Vagina (tissue), 2 donors: ENCODE data around the gene SLC22A31. TPM values are rescaled to one million over a fixed set of nuclear protein-coding genes. Genes with fewer than 3 reads are reported as not detected.
A peak's percentile ranks its signal among the peaks of the same experiment; 100 is the strongest.

Experiments
- DNase-seq, 2 donors: peaks; one replicate each; pipeline ENCODE4 v3.0.0-alpha.2; 2017; ENCODE audit errors: extremely low spot score in 2 of 2
- H3K27ac ChIP-seq: fragments of 200-600 bp; sonication (generic); one replicate; pipeline ENCODE4 v1.5.1; 2019
- H3K27me3 ChIP-seq: fragments of 200-600 bp; sonication (generic); one replicate; pipeline ENCODE4 v1.5.1; 2019
- H3K36me3 ChIP-seq, 2 donors: fragments of 200-600 bp; sonication (generic); one replicate each; pipeline ENCODE4 v1.5.1; 2017 to 2019
- H3K4me1 ChIP-seq: fragments of 200-600 bp; sonication (generic); one replicate; pipeline ENCODE4 v1.5.1; 2019
- H3K4me3 ChIP-seq, 2 donors: fragments of 200-600 bp; sonication (generic); 1 replicate in 1 of 2; 2 replicates in 1 of 2; pipeline ENCODE4 v1.5.1; 2016 to 2019
- H3K9me3 ChIP-seq: fragments of 200-600 bp; sonication (generic); one replicate; pipeline ENCODE4 v1.5.1; 2019
- POLR2A ChIP-seq, 2 donors: fragments of 450-650 bp; IDR thresholded peaks; one replicate each; pipeline ENCODE4 v1.6.1; 2017; ENCODE audit warnings: antibody characterized with exemption in 2 of 2, mild to moderate bottlenecking in 2 of 2, moderate library complexity in 2 of 2
- POLR2AphosphoS5 ChIP-seq, 2 donors: sonication (generic); formaldehyde crosslinking; IDR thresholded peaks; one replicate each; pipeline ENCODE4 v1.9.0; 2017; ENCODE audit warnings: antibody characterized with exemption in 2 of 2, mild to moderate bottlenecking in 2 of 2, low read depth in 1 of 2; ENCODE audit not compliant: insufficient read depth in 1 of 2
- intact Hi-C: fragments of 100-400 bp; cut with DNase I; formaldehyde crosslinking; loops from one replicate; pipeline ENCODE4 v1.15.1; 2023
- total RNA-seq: library from RNA; depleted of rRNA; stranded (reverse); fragments of >200 nt; gene quantifications from one replicate; pipeline ENCODE4 v1.2.3, GENCODE V29; 2016
- TF ChIP-seq, protein P1 (sequence below), 3 experiments: fragments of 450-650 bp in 2 of 3; fragments of 200-600 bp in 1 of 3; sonication (generic) in 1 of 3; IDR thresholded peaks; one replicate each; pipeline ENCODE4 v1.5.1; 2017 to 2019; ENCODE audit warnings: antibody characterized with exemption in 3 of 3, mild to moderate bottlenecking in 2 of 3, moderate library complexity in 2 of 3

SLC22A31 gene
- total RNA-seq, 1 donor from 2014 or later = not detected

DNA sequence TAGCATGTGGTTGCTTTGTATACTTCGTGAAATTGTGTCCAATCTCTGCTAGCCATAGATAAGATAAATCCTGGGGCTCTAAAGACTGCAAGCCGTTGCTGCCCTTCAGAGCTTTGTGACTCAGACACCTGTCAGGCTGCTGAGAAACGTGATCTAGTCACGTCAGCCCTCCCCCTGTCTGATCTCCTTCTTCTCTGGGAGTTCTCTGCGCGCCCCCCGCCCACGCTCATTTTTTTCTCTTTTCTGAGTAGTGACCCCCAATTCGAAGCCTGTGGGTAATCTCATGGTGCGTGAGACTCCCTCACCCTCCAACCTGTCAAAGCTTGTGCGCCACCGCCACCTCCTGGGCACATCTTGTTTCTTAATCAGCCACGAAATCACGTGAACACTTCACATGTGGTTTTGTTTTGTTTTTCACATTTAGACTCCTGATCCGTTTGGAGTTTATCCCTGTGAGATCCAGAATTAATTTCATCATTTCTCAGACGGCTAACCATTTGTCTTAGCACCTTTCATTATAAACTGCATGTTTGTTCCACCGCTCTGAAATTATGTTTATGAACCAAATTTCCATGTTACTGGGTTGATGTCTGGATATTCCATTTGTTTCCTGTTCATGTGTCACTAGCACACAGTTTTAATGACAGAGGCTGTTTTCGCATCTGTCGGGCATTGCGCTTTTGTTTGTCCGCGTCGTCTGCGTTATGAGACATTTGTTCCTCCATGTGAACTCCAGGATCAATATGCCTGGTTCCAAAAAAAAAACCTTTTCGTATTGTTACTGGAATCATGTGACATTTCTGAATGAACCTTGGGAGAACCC lies 16.2 kb upstream of the SLC22A31 start:
- H3K36me3 ChIP-seq = peaks cover 0 to 10% of the 10 kb centered on the region in 2 donors
- DNase-seq = no peak
- intact Hi-C loops = loop anchor here (5.0 to 10.0 kb wide), 2 partner anchors 272 to 479 kb away; no protein-coding TSS in a partner anchor

DNA sequence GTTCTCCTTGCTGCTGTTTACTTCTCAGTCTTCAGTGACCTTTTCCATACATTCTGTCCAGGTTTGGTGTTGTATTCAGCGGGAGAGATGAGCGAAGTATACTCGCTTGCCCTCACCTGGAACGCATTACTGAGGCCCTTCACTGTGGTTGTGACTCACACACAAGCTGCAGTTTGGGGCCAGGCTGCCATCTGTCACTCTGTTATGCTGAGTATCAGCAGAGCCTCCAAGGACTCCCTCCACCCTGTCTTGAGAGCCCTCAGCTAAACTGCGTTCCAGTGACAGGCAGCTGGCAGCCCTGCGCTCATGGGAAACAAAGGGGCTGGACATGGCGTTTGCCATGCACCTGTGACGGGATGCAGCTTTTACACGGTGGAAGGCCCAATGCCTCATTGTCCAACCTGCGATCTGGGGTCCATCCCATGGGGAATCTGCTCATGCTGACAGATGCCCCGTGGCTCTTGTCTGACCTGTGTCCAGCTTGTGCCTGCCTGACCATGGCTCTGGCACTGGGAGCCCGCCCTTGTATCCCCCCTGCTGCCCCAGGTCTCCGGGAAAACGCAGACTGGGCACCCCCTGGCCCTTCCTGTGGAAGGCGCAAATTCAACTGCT lies 10.7 kb upstream of the SLC22A31 start:
- Histone ChIP-seq H3K27me3 (no peaks in the 10 kb centered on the region), H3K4me3 (no peak overlapping the region), H3K27ac (no peak overlapping the region), H3K4me1 (peaks cover 4% of the 10 kb centered on the region), H3K36me3 (no peaks in the 10 kb centered on the region), H3K9me3 (no peaks in the 10 kb centered on the region)
- TF ChIP-seq POLR2A (IDR thresholded peaks at IDR 0.05) (no peak), POLR2AphosphoS5 (IDR thresholded peaks at IDR 0.05; ENCODE audit: insufficient read depth in 1 of 2, low read depth in 1 of 2) (no peak)
- TF ChIP-seq, protein P1, sequence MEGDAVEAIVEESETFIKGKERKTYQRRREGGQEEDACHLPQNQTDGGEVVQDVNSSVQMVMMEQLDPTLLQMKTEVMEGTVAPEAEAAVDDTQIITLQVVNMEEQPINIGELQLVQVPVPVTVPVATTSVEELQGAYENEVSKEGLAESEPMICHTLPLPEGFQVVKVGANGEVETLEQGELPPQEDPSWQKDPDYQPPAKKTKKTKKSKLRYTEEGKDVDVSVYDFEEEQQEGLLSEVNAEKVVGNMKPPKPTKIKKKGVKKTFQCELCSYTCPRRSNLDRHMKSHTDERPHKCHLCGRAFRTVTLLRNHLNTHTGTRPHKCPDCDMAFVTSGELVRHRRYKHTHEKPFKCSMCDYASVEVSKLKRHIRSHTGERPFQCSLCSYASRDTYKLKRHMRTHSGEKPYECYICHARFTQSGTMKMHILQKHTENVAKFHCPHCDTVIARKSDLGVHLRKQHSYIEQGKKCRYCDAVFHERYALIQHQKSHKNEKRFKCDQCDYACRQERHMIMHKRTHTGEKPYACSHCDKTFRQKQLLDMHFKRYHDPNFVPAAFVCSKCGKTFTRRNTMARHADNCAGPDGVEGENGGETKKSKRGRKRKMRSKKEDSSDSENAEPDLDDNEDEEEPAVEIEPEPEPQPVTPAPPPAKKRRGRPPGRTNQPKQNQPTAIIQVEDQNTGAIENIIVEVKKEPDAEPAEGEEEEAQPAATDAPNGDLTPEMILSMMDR (IDR thresholded peaks at IDR 0.05) = no peak
- intact Hi-C loops = loop anchor here (10.0 kb wide), 1 partner anchor 266 kb away; no protein-coding TSS in a partner anchor
- DNase-seq = no peak

More for the DNA sequence above, 16.2 kb upstream of the SLC22A31 start:
- H3K4me3 ChIP-seq = peak overlapping the region; percentile 66 to 71
- peak overlapping the region; percentile 93 for H3K27ac ChIP-seq
- peak in 1 of 2 donors; percentile 94 for TF ChIP-seq POLR2AphosphoS5 (IDR thresholded peaks at IDR 0.05; ENCODE audit: insufficient read depth in 1 of 2, low read depth in 1 of 2)
- TF ChIP-seq, protein P1 (IDR thresholded peaks at IDR 0.05) = peak; percentile 34 to 67 (median 62)
- TF ChIP-seq POLR2A (IDR thresholded peaks at IDR 0.05) = no peak
- H3K4me1 ChIP-seq = peaks cover 35% of the 10 kb centered on the region
- H3K9me3 ChIP-seq = no peaks in the 10 kb centered on the region
- H3K27me3 ChIP-seq = no peaks in the 10 kb centered on the region

DNA sequence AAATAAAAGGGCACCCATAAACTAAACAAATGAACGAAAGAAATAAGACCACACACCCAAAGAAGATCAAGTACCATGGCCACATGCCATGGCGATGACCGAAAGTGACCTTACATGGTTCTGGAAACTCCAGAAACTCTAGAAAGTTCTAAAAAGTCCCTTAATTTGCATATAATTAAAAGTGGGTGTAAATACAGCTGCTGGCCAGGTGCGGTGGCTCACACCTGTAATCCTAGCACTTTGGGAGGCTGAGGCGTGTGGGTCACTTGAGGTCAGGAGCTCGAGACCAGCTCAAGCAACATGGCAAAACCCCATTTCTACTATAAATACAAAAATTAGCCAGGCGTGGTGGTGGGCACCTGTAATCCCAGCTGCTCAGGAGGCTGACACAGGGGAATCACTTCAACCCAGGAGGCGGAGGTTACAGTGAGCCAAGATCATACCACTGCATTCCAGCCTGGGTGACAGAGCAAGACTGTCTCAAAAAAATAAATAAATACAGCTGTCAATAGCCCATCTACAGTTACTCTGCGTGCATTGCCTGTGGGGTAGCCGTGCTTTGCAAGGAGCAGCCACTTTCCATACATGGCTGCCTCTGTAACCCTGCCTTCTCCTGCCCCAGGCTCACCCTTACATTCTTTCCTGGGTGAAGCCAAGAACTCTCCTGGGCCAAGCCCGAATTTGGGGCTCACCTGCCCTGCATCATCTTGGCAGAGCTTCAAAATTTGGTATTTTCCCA lies 10.0 kb upstream of the SLC22A31 start:
- DNase-seq = no peak
- no peaks in the 10 kb centered on the region for H3K9me3 ChIP-seq
- no peaks in the 10 kb centered on the region for H3K4me1 ChIP-seq
- TF ChIP-seq, protein P1 (IDR thresholded peaks at IDR 0.05) = no peak
- TF ChIP-seq POLR2AphosphoS5 (IDR thresholded peaks at IDR 0.05; ENCODE audit: insufficient read depth in 1 of 2, low read depth in 1 of 2) = no peak
- no peak for TF ChIP-seq POLR2A (IDR thresholded peaks at IDR 0.05)
- H3K27me3 ChIP-seq = no peaks in the 10 kb centered on the region
- no peak overlapping the region for H3K4me3 ChIP-seq
- no peaks in the 10 kb centered on the region for H3K36me3 ChIP-seq
- H3K27ac ChIP-seq = no peak overlapping the region
- intact Hi-C loops = loop anchor here (10.0 kb wide), 1 partner anchor 266 kb away; no protein-coding TSS in a partner anchor

DNA sequence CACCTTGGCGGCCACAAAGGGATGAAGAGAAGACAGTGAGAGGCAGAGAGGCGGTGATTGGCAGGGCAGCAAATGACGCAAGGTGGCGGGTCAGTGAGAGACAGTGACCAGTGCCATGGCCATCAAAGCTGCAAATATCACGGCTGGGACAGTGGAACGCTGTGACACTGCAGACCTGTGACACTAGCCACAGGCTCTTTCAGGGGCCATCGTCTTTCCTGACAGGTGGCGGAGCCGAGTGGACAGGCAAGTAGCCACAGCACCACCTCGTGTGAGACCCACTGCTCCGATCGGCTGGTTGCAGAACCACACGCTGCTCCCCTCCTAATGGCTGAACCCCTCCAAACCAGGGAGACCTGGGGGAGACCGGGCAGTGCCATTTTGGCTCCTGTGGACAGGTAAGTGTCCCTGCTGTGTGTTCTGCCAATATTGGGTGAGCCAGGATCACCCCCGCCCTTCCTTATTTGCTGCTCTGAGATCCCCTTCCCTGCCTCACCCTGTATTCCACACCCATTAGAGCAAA lies 9.2 kb upstream of the SLC22A31 start:
- DNase-seq = no peak
- TF ChIP-seq, protein P1 (IDR thresholded peaks at IDR 0.05) = no peak
- H3K27me3 ChIP-seq = no peaks in the 10 kb centered on the region
- H3K27ac ChIP-seq = no peak overlapping the region
- H3K4me3 ChIP-seq = no peak overlapping the region
- intact Hi-C loops = loop anchor here (10.0 kb wide), 1 partner anchor 265 kb away; no protein-coding TSS in a partner anchor
- H3K36me3 ChIP-seq = no peaks in the 10 kb centered on the region
- no peaks in the 10 kb centered on the region for H3K4me1 ChIP-seq
- no peaks in the 10 kb centered on the region for H3K9me3 ChIP-seq
